ENCODE measurements around the gene TMEM209. TPM values are rescaled to one million over a fixed set of nuclear protein-coding genes. Genes with fewer than 3 reads are reported as not detected.

TMEM209 gene
- polyA plus RNA-seq, 1 donor from 2014 or later = 14.6 TPM

DNA sequence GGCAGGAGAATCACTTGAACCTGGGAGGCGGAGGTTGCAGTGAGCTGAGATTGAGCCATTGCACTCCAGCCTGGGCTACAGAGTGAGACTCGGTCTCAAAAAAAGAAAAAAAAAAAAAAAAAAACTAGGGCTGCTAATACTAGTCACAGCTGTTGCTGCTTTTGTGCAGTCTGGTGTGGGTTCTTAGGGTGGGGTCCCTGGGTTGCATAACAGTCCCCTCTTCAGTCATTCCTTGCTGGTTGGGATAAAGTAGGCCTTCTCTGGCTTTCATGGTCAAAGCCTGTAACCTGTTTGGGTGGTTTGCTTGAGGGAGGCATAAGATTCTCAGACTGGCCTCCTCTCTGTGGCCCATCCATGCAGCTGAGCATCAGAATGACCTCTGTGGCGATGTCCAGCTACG, 16.5 kb upstream of the TMEM209 start:
- Histone ChIP-seq H3K4me2 (ENCODE audit: low read length) (no peak overlapping the region), H3K9ac (ENCODE audit: low read length) (no peak overlapping the region), H3F3A (ENCODE audit: insufficient read depth, low read length, poor library complexity, severe bottlenecking) (no peaks in the 10 kb centered on the region), H3K27me3 (ENCODE audit: insufficient read depth, low read depth, low read length) (no peaks in the 10 kb centered on the region), H3K27ac (ENCODE audit: low read length) (no peak overlapping the region), H3K9me3 (ENCODE audit: low read length) (no peaks in the 10 kb centered on the region), H2AFZ (ENCODE audit: low read depth, low read length) (no peak overlapping the region), H4K20me1 (ENCODE audit: insufficient read depth) (no peaks in the 10 kb centered on the region), H3K79me2 (replicated peaks; ENCODE audit: insufficient read depth, low read length) (no peaks in the 10 kb centered on the region), H3K9me2 (ENCODE audit: insufficient read depth, low read length) (no peaks in the 10 kb centered on the region), H3K4me3 (ENCODE audit: low read length) (no peak overlapping the region), H3K36me3 (ENCODE audit: insufficient read depth, low read length) (no peaks in the 10 kb centered on the region)
- TF ChIP-seq TAF1 (IDR thresholded peaks at IDR 0.05; ENCODE audit: low read depth) = no peak
- no peak for TF ChIP-seq RAD21 (conservative IDR thresholded peaks at IDR 0.05)
- no peak for TF ChIP-seq MXI1 (conservative IDR thresholded peaks at IDR 0.05; ENCODE audit: poor library complexity, severe bottlenecking)
- TF ChIP-seq, protein P1, sequence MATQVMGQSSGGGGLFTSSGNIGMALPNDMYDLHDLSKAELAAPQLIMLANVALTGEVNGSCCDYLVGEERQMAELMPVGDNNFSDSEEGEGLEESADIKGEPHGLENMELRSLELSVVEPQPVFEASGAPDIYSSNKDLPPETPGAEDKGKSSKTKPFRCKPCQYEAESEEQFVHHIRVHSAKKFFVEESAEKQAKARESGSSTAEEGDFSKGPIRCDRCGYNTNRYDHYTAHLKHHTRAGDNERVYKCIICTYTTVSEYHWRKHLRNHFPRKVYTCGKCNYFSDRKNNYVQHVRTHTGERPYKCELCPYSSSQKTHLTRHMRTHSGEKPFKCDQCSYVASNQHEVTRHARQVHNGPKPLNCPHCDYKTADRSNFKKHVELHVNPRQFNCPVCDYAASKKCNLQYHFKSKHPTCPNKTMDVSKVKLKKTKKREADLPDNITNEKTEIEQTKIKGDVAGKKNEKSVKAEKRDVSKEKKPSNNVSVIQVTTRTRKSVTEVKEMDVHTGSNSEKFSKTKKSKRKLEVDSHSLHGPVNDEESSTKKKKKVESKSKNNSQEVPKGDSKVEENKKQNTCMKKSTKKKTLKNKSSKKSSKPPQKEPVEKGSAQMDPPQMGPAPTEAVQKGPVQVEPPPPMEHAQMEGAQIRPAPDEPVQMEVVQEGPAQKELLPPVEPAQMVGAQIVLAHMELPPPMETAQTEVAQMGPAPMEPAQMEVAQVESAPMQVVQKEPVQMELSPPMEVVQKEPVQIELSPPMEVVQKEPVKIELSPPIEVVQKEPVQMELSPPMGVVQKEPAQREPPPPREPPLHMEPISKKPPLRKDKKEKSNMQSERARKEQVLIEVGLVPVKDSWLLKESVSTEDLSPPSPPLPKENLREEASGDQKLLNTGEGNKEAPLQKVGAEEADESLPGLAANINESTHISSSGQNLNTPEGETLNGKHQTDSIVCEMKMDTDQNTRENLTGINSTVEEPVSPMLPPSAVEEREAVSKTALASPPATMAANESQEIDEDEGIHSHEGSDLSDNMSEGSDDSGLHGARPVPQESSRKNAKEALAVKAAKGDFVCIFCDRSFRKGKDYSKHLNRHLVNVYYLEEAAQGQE (IDR thresholded peaks at IDR 0.05; ENCODE audit: borderline replicate concordance) = no peak
- TF ChIP-seq CTCF (IDR thresholded peaks at IDR 0.05; ENCODE audit: poor library complexity, severe bottlenecking) = no peak
- no peak for TF ChIP-seq EP300 (conservative IDR thresholded peaks at IDR 0.05; ENCODE audit: poor library complexity, severe bottlenecking)
- TF ChIP-seq SMC3 (conservative IDR thresholded peaks at IDR 0.05; ENCODE audit: poor library complexity) = no peak
- no peak for TF ChIP-seq EZH2 (IDR thresholded peaks at IDR 0.05; ENCODE audit: borderline replicate concordance, insufficient read depth, low read length, poor library complexity, severe bottlenecking)
- TF ChIP-seq POLR2AphosphoS5 (IDR thresholded peaks at IDR 0.05) = no peak

DNA sequence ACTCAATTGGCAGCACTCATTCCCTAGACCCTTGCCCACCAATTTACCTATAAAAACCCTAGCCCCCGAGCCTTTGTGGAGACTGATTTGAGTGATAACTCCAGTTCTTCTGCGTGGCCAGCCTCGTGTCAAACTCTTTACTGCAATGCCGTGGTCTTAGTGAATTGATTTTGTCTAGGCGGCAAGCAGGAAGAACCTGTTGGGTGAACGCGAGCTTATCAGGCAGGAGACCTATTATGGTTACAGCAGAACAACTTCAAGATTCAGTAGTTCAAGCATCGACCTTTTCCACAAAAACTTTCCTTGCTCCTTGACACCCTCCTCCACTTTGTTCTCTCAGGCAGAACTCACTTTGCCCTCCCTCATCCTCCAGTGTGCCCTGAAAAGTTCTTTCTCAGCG, 14.7 kb upstream of the TMEM209 start:
- Histone ChIP-seq H3K27me3 (ENCODE audit: insufficient read depth, low read depth, low read length) (no peaks in the 10 kb centered on the region), H3K4me2 (ENCODE audit: low read length) (no peak overlapping the region), H3K79me2 (replicated peaks; ENCODE audit: insufficient read depth, low read length) (no peaks in the 10 kb centered on the region), H3K4me3 (ENCODE audit: low read length) (no peak overlapping the region), H3F3A (ENCODE audit: insufficient read depth, low read length, poor library complexity, severe bottlenecking) (no peaks in the 10 kb centered on the region), H3K9me2 (ENCODE audit: insufficient read depth, low read length) (no peaks in the 10 kb centered on the region), H3K9ac (ENCODE audit: low read length) (no peak overlapping the region), H3K27ac (ENCODE audit: low read length) (no peak overlapping the region), H2AFZ (ENCODE audit: low read depth, low read length) (no peak overlapping the region), H4K20me1 (ENCODE audit: insufficient read depth) (no peaks in the 10 kb centered on the region), H3K36me3 (ENCODE audit: insufficient read depth, low read length) (no peaks in the 10 kb centered on the region), H3K9me3 (ENCODE audit: low read length) (no peaks in the 10 kb centered on the region)
- TF ChIP-seq RAD21 (conservative IDR thresholded peaks at IDR 0.05) = no peak
- TF ChIP-seq EZH2 (IDR thresholded peaks at IDR 0.05; ENCODE audit: borderline replicate concordance, insufficient read depth, low read length, poor library complexity, severe bottlenecking) = no peak
- no peak for TF ChIP-seq POLR2AphosphoS5 (IDR thresholded peaks at IDR 0.05)
- no peak for TF ChIP-seq CTCF (IDR thresholded peaks at IDR 0.05; ENCODE audit: poor library complexity, severe bottlenecking)
- TF ChIP-seq SMC3 (conservative IDR thresholded peaks at IDR 0.05; ENCODE audit: poor library complexity) = no peak
- TF ChIP-seq, protein P1 (IDR thresholded peaks at IDR 0.05; ENCODE audit: borderline replicate concordance) = no peak
- TF ChIP-seq TAF1 (IDR thresholded peaks at IDR 0.05; ENCODE audit: low read depth) = no peak
- no peak for TF ChIP-seq EP300 (conservative IDR thresholded peaks at IDR 0.05; ENCODE audit: poor library complexity, severe bottlenecking)
- TF ChIP-seq MXI1 (conservative IDR thresholded peaks at IDR 0.05; ENCODE audit: poor library complexity, severe bottlenecking) = no peak
